ENCODE data around the gene ASCC1. TPM values are rescaled to one million over a fixed set of nuclear protein-coding genes. Genes with fewer than 3 reads are reported as not detected.

ASCC1 gene
- total RNA-seq, 1 donor from 2014 or later = 33.3 TPM

GRCh38 chr10:72061930-72062329 is 154.1 kb downstream of the ASCC1 start:
- Mint-ChIP-seq H3K4me3 (ENCODE audit: unreplicated experiment) (no peak overlapping the region), H3K27ac (ENCODE audit: unreplicated experiment) (no peak overlapping the region), H3K9me3 (ENCODE audit: unreplicated experiment) (peaks cover 26% of the 10 kb centered on the region), H3K36me3 (ENCODE audit: unreplicated experiment) (peaks cover 4% of the 10 kb centered on the region), H3K27me3 (ENCODE audit: unreplicated experiment) (peaks cover 15% of the 10 kb centered on the region), H3K4me1 (ENCODE audit: low read depth, unreplicated experiment) (peaks cover 27% of the 10 kb centered on the region)
- TF ChIP-seq CTCF (IDR thresholded peaks at IDR 0.05; ENCODE audit: partially characterized antibody, unreplicated experiment) = no peak
- no peak for DNase-seq

GRCh38 chr10:72061491-72061890 is 154.6 kb downstream of the ASCC1 start:
- H3K4me3 Mint-ChIP-seq (ENCODE audit: unreplicated experiment) = no peak overlapping the region
- H3K27me3 Mint-ChIP-seq (ENCODE audit: unreplicated experiment) = peaks cover 15% of the 10 kb centered on the region
- H3K4me1 Mint-ChIP-seq (ENCODE audit: low read depth, unreplicated experiment) = peaks cover 27% of the 10 kb centered on the region
- DNase-seq = no peak
- no peak overlapping the region for H3K27ac Mint-ChIP-seq (ENCODE audit: unreplicated experiment)
- H3K36me3 Mint-ChIP-seq (ENCODE audit: unreplicated experiment) = peaks cover 4% of the 10 kb centered on the region
- TF ChIP-seq CTCF (IDR thresholded peaks at IDR 0.05; ENCODE audit: partially characterized antibody, unreplicated experiment) = no peak
- peaks cover 26% of the 10 kb centered on the region for H3K9me3 Mint-ChIP-seq (ENCODE audit: unreplicated experiment)

- Mint-ChIP-seq H3K9me3 (ENCODE audit: unreplicated experiment) (peaks cover 26% of the 10 kb centered on the region), H3K4me3 (ENCODE audit: unreplicated experiment) (no peak overlapping the region), H3K36me3 (ENCODE audit: unreplicated experiment) (no peaks in the 10 kb centered on the region), H3K27me3 (ENCODE audit: unreplicated experiment) (peaks cover 15% of the 10 kb centered on the region), H3K4me1 (ENCODE audit: low read depth, unreplicated experiment) (peaks cover 27% of the 10 kb centered on the region), H3K27ac (ENCODE audit: unreplicated experiment) (peak overlapping the region; percentile 65)
- TF ChIP-seq CTCF (IDR thresholded peaks at IDR 0.05; ENCODE audit: partially characterized antibody, unreplicated experiment) = no peak
- DNase-seq = no peak
These were observed 155.9 kb downstream of the ASCC1 start for GRCh38 chr10:72059843-72060822.

GRCh38 chr10:72058989-72059842 is 156.9 kb downstream of the ASCC1 start:
- Mint-ChIP-seq H3K36me3 (ENCODE audit: unreplicated experiment) (no peaks in the 10 kb centered on the region), H3K9me3 (ENCODE audit: unreplicated experiment) (peaks cover 26% of the 10 kb centered on the region), H3K4me3 (ENCODE audit: unreplicated experiment) (peak overlapping the region; percentile 9), H3K27me3 (ENCODE audit: unreplicated experiment) (peaks cover 15% of the 10 kb centered on the region), H3K27ac (ENCODE audit: unreplicated experiment) (peak overlapping the region; percentile 52), H3K4me1 (ENCODE audit: low read depth, unreplicated experiment) (peaks cover 27% of the 10 kb centered on the region)
- DNase-seq = no peak
- no peak for TF ChIP-seq CTCF (IDR thresholded peaks at IDR 0.05; ENCODE audit: partially characterized antibody, unreplicated experiment)

All from glutamatergic neuron (in vitro differentiated cells).